OCI-LY1 (cell line): Measurements from ENCODE around the gene CRYBB1.

ENCODE experiments used
- H2AFZ ChIP-seq: fragments of 200-600 bp; sonication (generic), shearing (Covaris generic); 2 replicates; pipeline ENCODE4 v1.6.0; 2014; ENCODE audit warnings: antibody characterized with exemption, mild to moderate bottlenecking, low read length
- H3F3A ChIP-seq: fragments of 200-600 bp; sonication (generic), shearing (Covaris generic); 2 replicates; pipeline ENCODE4 v1.6.0; 2014; ENCODE audit warnings: mild to moderate bottlenecking, antibody characterized with exemption, low read length, moderate library complexity; ENCODE audit not compliant: insufficient read depth
- H3K27ac ChIP-seq: fragments of 200-600 bp; sonication (generic); 2 replicates; pipeline ENCODE4 v1.5.1; 2014; ENCODE audit warnings: low read length, mixed run types, mild to moderate bottlenecking, low read depth; ENCODE audit not compliant: poor library complexity, severe bottlenecking
- H3K27me3 ChIP-seq: fragments of 200-600 bp; sonication (generic); 2 replicates; pipeline ENCODE4 v1.6.0; 2014; ENCODE audit warnings: antibody characterized with exemption, mild to moderate bottlenecking, low read length, moderate library complexity; ENCODE audit not compliant: insufficient read depth
- H3K36me3 ChIP-seq: fragments of 200-600 bp; sonication (generic); 2 replicates; pipeline ENCODE4 v1.6.1; 2014; ENCODE audit warnings: mild to moderate bottlenecking, antibody characterized with exemption, low read length, moderate library complexity, mixed read lengths; ENCODE audit not compliant: insufficient read depth
- H3K4me1 ChIP-seq: fragments of 200-600 bp; sonication (generic); 2 replicates; pipeline ENCODE4 v1.5.1; 2014; ENCODE audit warnings: mild to moderate bottlenecking, low read length, moderate library complexity; ENCODE audit not compliant: insufficient read depth, severe bottlenecking
- H3K4me2 ChIP-seq: fragments of 200-600 bp; sonication (generic), shearing (Covaris generic); 2 replicates; pipeline ENCODE4 v1.6.1; 2014; ENCODE audit warnings: low read length
- H3K4me3 ChIP-seq: fragments of 200-600 bp; sonication (generic); 2 replicates; pipeline ENCODE4 v1.5.1; 2014; ENCODE audit warnings: low read length, low read depth, mild to moderate bottlenecking, mixed read lengths; ENCODE audit not compliant: poor library complexity, severe bottlenecking
- H3K79me2 ChIP-seq: fragments of 200-600 bp; shearing (Covaris generic); 2 replicates; pipeline ENCODE4 v1.6.1; 2016; ENCODE audit warnings: mixed run types, low read length, mixed read lengths; ENCODE audit not compliant: insufficient read depth
- H3K9ac ChIP-seq: fragments of 200-600 bp; sonication (generic), shearing (Covaris generic); 2 replicates; pipeline ENCODE4 v1.6.1; 2014; ENCODE audit warnings: mild to moderate bottlenecking, low read length, mixed read lengths
- H3K9me2 ChIP-seq: fragments of 200-600 bp; sonication (generic), shearing (Covaris generic); 2 replicates; pipeline ENCODE4 v1.6.1; 2014; ENCODE audit warnings: low read depth, mild to moderate bottlenecking, low read length, mixed read lengths
- H3K9me3 ChIP-seq: fragments of 200-600 bp; shearing (Covaris generic); 2 replicates; pipeline ENCODE4 v1.6.1; 2014; ENCODE audit warnings: low read length, mixed read lengths
- H4K20me1 ChIP-seq: fragments of 200-600 bp; sonication (generic), shearing (Covaris generic); 2 replicates; pipeline ENCODE4 v1.6.0; 2016; ENCODE audit warnings: mild to moderate bottlenecking, low read length; ENCODE audit not compliant: insufficient read depth
- CTCF ChIP-seq: fragments of 200-600 bp; sonication (generic), shearing (Covaris generic); IDR thresholded peaks from 2 replicates; pipeline ENCODE4 v1.5.1; 2017; ENCODE audit warnings: mild to moderate bottlenecking, antibody characterized with exemption, low read length, moderate library complexity, mixed read lengths
- EZH2 ChIP-seq: fragments of 200-600 bp; sonication (generic), shearing (Covaris generic); IDR thresholded peaks from 2 replicates; pipeline ENCODE4 v1.8.0; 2017; ENCODE audit warnings: borderline replicate concordance, mixed run types, mild to moderate bottlenecking, antibody characterized with exemption, low read length, moderate library complexity, mixed read lengths

Gene CRYBB1

DNA sequence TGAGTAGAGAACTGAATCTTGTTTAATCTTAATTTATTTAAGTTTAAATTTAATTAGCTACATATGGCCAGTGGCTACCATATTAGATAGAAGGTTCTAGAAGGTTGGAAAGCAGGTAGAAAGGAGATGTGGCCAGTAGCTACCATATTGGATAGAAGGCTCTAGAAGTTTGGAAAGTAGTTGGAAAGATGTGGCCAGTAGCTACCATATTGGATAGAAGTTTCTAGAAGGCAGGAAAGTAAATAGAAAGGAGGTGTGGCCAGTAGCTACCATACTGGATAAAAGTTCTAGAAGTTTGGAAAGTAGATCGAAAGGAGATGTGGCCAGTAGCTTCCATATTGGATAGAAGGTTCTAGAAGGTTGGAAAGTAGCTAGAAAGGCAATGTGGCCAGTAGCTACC, 6.2 kb upstream of the CRYBB1 start:
- Histone ChIP-seq H3K79me2 (no peaks in the 10 kb centered on the region), H3K9ac (no peak overlapping the region), H2AFZ (no peak overlapping the region), H3K36me3 (no peaks in the 10 kb centered on the region), H3K4me3 (no peak overlapping the region), H3F3A (no peaks in the 10 kb centered on the region), H3K4me2 (no peak overlapping the region), H3K27me3 (no peaks in the 10 kb centered on the region), H3K9me3 (peaks cover 4% of the 10 kb centered on the region; the same call in 1 of the 2 replicates), H3K4me1 (no peaks in the 10 kb centered on the region), H3K27ac (no peak overlapping the region), H3K9me2 (no peaks in the 10 kb centered on the region), H4K20me1 (no peaks in the 10 kb centered on the region)
- TF ChIP-seq EZH2 (no peak), CTCF (no peak)

GRCh38 chr22:26621663-26622062, 3.8 kb upstream of the CRYBB1 start, which contains the start of gene CRYBA4:
Gene CRYBA4 (plus strand): TSS chr22:26621963. CDS start chr22:26622597, 634 bp downstream.
- Histone ChIP-seq H3F3A (no peaks in the 10 kb centered on the region), H2AFZ (no peak within 1 kb of the TSS), H3K4me3 (no peak within 1 kb of the TSS)

DNA sequence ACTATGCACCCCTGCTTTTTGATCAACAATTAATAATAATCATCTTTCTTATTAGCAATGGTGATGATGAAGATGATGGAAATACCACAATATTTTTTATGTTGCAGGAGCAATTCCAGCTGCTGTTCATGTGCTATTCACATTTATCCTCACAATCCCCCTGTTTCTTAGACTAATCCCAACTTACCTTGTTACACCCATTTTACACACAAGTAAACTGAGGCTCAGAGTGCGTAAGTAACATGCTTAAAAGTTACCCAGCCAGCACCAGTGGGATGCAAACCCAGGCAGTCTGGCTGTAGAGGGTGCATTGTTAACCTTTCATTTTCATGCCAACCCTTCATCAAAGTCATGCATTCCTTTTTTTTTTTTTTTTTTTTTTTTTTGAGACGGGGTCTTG, 2.4 kb upstream of the CRYBB1 start:
- H2AFZ ChIP-seq = no peak overlapping the region
- H3K36me3 ChIP-seq = no peaks in the 10 kb centered on the region
- H3F3A ChIP-seq = no peaks in the 10 kb centered on the region
- TF ChIP-seq EZH2 = no peak
- no peak for TF ChIP-seq CTCF
- no peaks in the 10 kb centered on the region for H4K20me1 ChIP-seq
- no peaks in the 10 kb centered on the region for H3K9me3 ChIP-seq
- no peak overlapping the region for H3K9ac ChIP-seq
- H3K79me2 ChIP-seq = no peaks in the 10 kb centered on the region
- no peak overlapping the region for H3K27ac ChIP-seq
- H3K4me2 ChIP-seq = no peak overlapping the region
- peaks cover 17% of the 10 kb centered on the region for H3K4me1 ChIP-seq
- no peak overlapping the region for H3K4me3 ChIP-seq
- H3K27me3 ChIP-seq = no peaks in the 10 kb centered on the region
- H3K9me2 ChIP-seq = no peaks in the 10 kb centered on the region

More at GRCh38 chr22:26621663-26622062, 3.8 kb upstream of the CRYBB1 start, which contains the start of gene CRYBA4:
- Histone ChIP-seq H3K79me2 (no peaks in the 10 kb centered on the region), H3K9me3 (no peaks in the 10 kb centered on the region), H3K36me3 (no peaks in the 10 kb centered on the region), H3K9me2 (no peaks in the 10 kb centered on the region), H3K27ac (no peak within 1 kb of the TSS), H3K27me3 (no peaks in the 10 kb centered on the region), H3K9ac (no peak within 1 kb of the TSS), H4K20me1 (no peaks in the 10 kb centered on the region), H3K4me2 (no peak within 1 kb of the TSS), H3K4me1 (peaks cover 8% of the 10 kb centered on the region)
- TF ChIP-seq EZH2 = no peak
- TF ChIP-seq CTCF = no peak
